Renal cortical epithelial cell (primary cell): ENCODE results near the gene LSAMP. TPM values are rescaled to one million over a fixed set of nuclear protein-coding genes. Genes with fewer than 3 reads are reported as not detected.
"Not testable (repeated sequence)": the region's sequence is repeated elsewhere in the genome, so short reads cannot be mapped to it uniquely, and the experiment has no call there.

Experiments used
- DNase-seq: peaks from one replicate; pipeline ENCODE4 v3.0.0-alpha.2; 2011; ENCODE audit warnings: low read depth
- total RNA-seq: library from RNA; depleted of rRNA; stranded (reverse); fragments of >200 nt; gene quantifications from 2 replicates; pipeline ENCODE4 v1.2.3, GENCODE V29; 2014

The LSAMP gene
- total RNA-seq, 1 donor from 2014 or later: 0.55 TPM

DNA sequence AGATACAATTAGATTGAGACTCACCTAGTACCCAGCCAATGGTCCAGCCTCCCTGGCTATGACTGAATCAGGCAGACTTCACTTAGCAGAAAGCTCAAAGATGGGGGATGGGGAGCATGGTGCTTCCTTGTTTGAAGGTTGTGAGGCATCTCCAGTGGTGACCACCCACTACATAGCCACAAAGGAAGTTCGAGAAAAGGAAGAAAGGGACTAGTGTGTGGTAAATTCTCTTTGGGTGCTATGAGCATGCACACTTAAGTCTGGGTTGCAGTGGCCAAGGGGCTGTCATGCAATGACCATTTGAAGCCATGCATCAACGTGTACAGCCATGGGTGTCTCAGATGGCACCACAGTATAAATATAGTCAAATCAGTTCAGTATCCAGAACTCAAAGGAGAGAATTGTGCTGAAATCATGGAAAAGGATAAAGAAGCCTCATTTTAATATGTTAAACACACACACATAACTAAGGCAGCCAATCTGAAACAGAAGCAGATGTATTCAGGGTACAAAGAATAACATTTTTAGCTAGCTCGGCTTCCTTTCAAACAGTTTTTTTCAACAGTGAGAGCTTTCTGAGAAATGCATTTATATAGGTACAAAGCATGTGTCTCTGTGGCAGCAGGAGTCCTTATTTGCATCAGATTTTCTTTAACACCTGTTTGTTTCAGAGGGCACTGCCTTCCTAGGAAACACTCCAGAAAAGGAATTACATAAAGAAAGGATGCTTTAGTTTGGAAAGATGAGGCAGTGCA is 546.5 kb downstream of the LSAMP start:
- DNase-seq: no peak

DNA sequence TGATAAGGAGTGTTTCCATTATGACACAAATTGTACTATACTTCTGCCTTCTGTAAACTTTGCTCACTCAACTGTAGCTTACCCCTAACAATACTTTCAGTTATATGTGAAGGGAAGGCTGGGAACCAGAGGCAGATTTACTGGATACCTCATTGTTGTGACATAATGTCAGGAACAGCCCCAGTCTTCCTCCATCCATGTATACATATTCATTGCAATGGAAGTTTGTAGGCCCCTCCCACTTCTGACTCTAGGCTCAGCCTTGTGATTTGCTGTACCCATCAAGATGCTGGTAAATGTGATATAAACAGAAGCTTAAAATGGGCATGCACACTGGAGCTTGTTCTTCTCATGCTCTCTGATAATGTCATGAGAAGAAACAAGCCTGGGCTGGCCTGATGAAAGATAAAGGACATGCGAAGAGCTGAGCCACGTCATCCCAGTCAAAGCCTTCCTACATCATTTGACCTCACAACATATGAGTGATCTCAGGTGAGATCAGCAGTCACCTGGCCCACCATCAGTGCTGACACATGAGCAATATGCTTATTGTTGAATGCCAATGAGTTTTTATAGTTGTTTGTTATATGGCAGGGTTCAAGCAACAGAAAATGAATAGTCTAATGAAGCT is 554.2 kb downstream of the LSAMP start:
- DNase-seq: no peak

DNA sequence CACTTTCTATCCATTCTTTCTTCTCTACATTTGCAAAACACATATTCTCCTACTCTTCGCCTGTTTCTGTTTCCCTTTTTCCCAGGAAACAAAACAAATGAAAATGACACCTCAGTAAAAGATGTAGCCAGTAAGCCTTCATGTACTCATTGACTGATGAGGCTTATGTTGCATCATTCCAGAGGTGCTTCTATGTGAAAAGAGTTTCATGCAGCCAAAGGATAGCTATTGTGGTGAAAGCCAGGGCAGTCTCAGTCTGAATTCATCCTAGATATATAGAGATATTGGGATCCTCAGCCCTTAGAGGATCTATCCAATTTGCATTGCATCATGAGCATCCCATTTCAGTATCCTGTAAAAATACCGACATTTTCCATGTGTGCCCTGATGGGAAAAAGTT is 554.7 kb downstream of the LSAMP start:
- no peak for DNase-seq

GRCh38 chr3:115885621-115886020 is 559.7 kb downstream of the LSAMP start:
- peak; percentile 33 for DNase-seq

- DNase-seq: no peak
Measured at GRCh38 chr3:115877615-115877899, 567.7 kb downstream of the LSAMP start.

- DNase-seq: peak; percentile 67
Measured at GRCh38 chr3:115876876-115877614, 568.2 kb downstream of the LSAMP start.

DNA sequence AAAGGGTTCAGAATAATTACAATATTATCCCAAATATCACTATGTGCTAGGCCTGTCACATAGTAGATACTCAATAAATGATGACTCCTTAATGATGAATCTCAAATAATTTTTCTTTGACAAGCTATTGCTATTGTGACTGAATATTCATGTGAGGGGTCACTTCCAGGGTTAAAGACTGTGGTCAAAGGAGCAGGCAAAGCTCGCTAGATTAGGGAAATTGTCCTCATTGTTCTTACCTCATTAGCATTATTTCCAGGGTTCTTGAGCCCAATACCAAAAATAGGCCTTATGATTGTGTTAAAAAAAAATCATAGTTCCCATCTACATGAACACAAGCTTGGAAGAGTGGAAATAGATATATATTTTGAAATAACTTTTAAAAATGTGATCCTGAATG is 569.8 kb downstream of the LSAMP start:
- no peak for DNase-seq

DNA sequence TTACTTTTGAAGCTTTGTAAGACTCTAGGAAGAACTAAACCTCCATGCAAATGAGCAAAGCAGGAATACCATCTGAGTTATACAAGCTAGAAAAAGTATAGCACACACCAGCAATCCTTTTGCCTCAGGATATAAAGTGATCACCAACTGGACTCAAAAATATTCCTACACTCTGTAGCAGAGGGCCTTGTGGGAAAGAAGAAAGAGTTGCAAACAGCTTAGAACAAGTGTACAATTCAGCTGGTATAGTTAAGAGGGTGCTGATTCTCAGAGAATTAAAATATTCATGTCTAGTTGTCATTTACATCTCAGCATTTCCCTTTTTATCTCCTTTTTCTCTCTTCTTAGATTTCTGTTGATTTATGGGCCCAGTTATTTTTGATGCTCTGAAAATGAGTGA is 573.6 kb downstream of the LSAMP start:
- DNase-seq: peak; percentile 13

GRCh38 chr3:115864911-115865310 is 580.4 kb downstream of the LSAMP start:
- no peak for DNase-seq

- no peak for DNase-seq
Measured at GRCh38 chr3:115862849-115863248, 582.4 kb downstream of the LSAMP start.

DNA sequence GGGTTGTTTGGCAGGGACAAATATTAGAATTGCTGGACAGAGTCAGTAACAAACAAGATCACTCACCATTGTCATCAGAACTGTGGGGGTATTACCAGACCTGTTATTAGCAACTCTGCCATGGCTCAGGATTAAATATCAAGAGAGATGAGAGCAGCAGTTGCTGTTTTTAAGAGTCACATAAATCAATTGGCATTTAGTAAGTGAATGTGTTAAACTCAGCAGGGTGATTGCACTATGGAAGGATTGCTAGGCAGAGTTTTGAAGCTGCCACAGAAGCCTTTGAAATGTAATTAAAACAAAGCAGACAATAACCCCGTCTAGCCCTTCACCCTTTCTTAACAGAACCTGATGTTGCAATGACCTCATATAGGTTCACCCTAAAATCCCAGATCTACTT is 583.2 kb downstream of the LSAMP start:
- DNase-seq: no peak

- DNase-seq: no peak
Measured at GRCh38 chr3:115861166-115861733, 584.0 kb downstream of the LSAMP start.

DNA sequence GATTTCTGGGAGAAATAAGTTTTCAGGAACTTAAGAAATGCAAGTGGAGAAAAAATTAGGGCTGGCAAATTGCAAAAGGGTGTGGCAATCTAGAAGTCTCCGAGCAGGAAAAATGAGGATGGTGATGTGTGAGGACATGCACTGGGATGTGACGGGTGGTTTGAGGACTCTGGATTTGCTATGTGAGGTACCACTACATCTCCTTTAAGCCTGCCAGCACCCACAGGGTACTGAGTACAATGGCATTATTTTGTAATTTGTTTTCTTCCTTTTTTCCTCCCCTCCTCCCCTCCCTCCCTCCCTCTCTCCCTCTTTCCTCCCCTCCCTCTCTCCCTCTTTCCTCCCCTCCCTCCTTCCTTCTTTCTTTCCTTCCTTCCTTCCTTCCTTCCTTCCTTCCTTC is 584.5 kb downstream of the LSAMP start:
- no peak for DNase-seq

GRCh38 chr3:115859002-115859807 is 586.1 kb downstream of the LSAMP start:
- no peak for DNase-seq

DNA sequence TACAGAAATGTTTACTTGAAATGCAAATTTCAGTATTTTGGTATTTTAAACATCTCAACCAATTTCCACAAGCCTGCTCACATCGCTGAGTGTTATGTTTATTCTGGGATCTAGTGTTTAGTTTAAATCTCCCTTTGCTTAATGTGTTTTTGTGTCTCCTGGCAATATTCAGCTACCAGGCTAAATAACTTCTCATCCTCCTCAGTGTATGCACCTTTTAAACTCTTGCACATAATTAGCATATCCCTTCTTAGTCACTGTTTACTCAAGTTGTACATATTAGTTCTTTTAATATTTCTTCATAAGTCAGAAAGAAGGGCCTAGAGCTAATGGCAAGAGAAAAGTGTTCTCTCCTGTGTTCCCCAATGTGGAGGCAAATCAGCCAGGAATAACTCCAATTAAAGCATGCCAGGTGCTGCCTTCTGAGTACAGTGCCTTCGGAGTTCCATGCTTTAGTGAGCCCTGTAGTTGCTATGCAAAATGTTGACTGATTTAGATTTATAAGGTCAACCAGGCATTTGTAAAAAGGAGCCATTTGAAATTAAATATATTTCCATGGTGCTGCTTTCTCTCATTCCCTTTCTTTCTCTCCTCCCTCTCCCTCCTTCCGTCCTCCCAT is 587.7 kb downstream of the LSAMP start:
- DNase-seq: peak; percentile 41

- DNase-seq: no peak
Measured at GRCh38 chr3:115855911-115856310, 589.4 kb downstream of the LSAMP start.

GRCh38 chr3:115853104-115853503 is 592.2 kb downstream of the LSAMP start:
- no peak for DNase-seq

DNA sequence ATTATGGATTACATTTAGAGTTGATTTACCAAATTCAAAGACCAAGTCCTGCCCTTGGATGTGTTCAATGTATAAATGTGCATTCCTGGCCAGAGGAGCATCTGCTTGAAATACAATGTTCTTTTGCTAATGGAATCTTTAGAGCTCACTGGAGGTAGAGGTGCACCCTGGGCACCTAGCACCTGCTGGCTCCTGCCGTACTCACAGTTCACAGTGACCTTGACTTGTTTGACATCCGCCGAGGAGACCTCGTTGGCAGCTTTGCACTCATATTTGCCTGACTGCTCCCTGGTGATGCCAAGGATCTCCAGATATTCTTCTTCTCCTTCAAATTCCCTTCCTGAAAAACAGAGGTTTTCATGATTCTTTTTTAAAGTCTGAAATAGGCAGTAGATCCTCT is 593.0 kb downstream of the LSAMP start:
- no peak for DNase-seq

GRCh38 chr3:115851571-115851970 is 593.7 kb downstream of the LSAMP start:
- no peak for DNase-seq

DNA sequence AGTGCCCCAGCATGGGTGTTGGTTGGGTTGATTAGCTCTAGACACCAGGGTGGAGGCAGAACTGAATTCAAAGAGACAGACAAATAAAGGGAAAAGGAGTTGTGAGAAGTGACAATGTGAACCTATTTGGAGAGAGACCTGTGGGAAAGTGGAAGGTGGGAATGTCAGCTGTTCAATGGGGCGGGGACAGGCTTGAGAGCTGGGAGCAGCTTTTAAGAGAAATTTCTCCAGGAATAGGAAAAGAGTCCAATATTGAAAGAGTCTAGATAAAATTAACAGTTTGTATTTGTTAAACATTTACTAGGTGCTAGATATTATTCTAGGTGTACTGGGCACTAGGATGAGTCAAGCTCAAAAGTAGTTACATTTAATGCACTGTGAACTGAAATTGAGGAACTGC is 596.6 kb downstream of the LSAMP start:
- peak; percentile 19 for DNase-seq

DNA sequence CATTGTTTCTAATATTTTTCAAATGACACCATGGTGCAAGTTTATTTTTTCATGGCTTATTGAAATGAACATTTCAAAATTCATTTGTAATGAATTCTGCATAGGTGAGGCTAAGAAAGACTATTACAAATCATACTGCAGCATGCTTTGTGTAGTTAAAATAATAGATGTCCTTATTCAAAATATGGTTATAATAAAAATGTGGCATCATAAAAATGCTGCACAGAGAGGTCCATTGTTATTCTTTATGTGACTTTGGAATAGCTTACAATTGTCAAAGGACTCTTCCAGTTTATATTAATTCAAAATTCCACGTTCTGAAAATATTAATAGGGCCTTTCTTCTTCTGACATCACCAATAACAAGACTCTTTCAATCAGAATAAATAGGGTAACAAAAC is 599.3 kb downstream of the LSAMP start:
- DNase-seq: no peak

DNA sequence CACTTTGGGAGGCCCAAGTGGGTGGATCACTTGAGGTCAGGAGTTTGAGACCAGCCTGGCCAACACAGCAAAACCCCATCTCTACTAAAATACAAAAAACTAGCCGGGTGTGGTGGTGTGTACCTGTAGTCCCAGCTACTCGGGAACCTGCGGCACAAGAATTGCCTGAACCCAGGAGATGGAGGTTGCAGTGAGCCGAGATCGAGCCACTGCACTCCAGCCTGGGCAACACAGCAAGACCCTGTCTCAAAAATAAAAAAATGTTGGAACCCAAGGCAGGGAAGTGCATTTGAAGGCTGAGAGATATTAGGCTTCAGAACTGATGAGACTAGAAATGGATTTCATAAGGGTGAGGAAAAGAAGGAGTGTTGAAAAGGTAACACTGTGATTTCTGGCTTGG is 600.6 kb downstream of the LSAMP start:
- DNase-seq: not testable (repeated sequence)
